Astrocyte (in vitro differentiated cells and primary cell): ENCODE data around the gene MAP1S.

Experiments used
- CTCF ChIP-seq: IDR thresholded peaks from 2 replicates; pipeline ENCODE4 v1.5.1; 2011; ENCODE audit warnings: low read depth, mild to moderate bottlenecking, inconsistent platforms, low read length, moderate library complexity; ENCODE audit not compliant: insufficient read depth
- EZH2 ChIP-seq: IDR thresholded peaks from 2 replicates; pipeline ENCODE4 v1.6.1; 2012; ENCODE audit warnings: mild to moderate bottlenecking, low read length, inconsistent platforms; ENCODE audit not compliant: insufficient read depth

- TF ChIP-seq CTCF (no peak), EZH2 (no peak)
Measured at GRCh38 chr19:17726136-17726741, 7.0 kb downstream of the MAP1S start.
